ENCODE data around the gene TSPOAP1. TPM values are rescaled to one million over a fixed set of nuclear protein-coding genes. Genes with fewer than 3 reads are reported as not detected.
A peak's percentile ranks its signal among the peaks of the same experiment; 100 is the strongest.

TSPOAP1 gene
- polyA plus RNA-seq, 1 of the 3 experiments (the other 2 are of a cell fraction), result 0.79 TPM

- peak; percentile 15 for DNase-seq
- no peak overlapping the region for H3K9ac ChIP-seq
- CTCF ChIA-PET, result interaction anchor here (1.1 to 1.6 kb wide), 3 partner anchors 17 to 20 kb away, joined by 4 to 7 read pairs (median 6); no protein-coding TSS in a partner anchor
- no peaks in the 10 kb centered on the region for H4K20me1 ChIP-seq (ENCODE audit: insufficient read depth)
- no peaks in the 10 kb centered on the region for H3K79me2 ChIP-seq (ENCODE audit: insufficient read depth)
- H3K4me1 ChIP-seq (ENCODE audit: control insufficient read depth in 1 of 2, insufficient read depth in 2 of 2, low read depth in 1 of 2, low read length in 1 of 2), result no peaks in the 10 kb centered on the region
- no peak overlapping the region for H3K4me3 ChIP-seq (ENCODE audit: low read depth in 2 of 2, low read length in 1 of 2)
- H3K36me3 ChIP-seq (replicated peaks in 1 of 2; ENCODE audit: control insufficient read depth in 1 of 2, insufficient read depth in 2 of 2, low read length in 1 of 2), result no peaks in the 10 kb centered on the region
- no peaks in the 10 kb centered on the region for H3K9me2 ChIP-seq
- POLR2A ChIA-PET, result no interaction called here
- no peaks in the 10 kb centered on the region for H3K9me3 ChIP-seq
- H3K4me2 ChIP-seq, result no peak overlapping the region
- H3F3A ChIP-seq (replicated peaks; ENCODE audit: insufficient read depth), result no peaks in the 10 kb centered on the region
- H2AFZ ChIP-seq (ENCODE audit: low read depth), result no peak overlapping the region
- peaks cover 42% of the 10 kb centered on the region for H3K27me3 ChIP-seq (ENCODE audit: insufficient read depth)
- no peak overlapping the region for H3K27ac ChIP-seq (ENCODE audit: low read depth in 2 of 2, low read length in 1 of 2)
- TF ChIP-seq YY1 (IDR thresholded peaks at IDR 0.05; ENCODE audit: low read depth) (no peak), CTCF (IDR thresholded peaks at IDR 0.05) (no peak), CHD2 (IDR thresholded peaks at IDR 0.05; ENCODE audit: low read length, partially characterized antibody) (no peak), SMC3 (IDR thresholded peaks at IDR 0.05; ENCODE audit: low read depth, low read length) (no peak), RFX5 (IDR thresholded peaks at IDR 0.05; ENCODE audit: low read length) (no peak), GABPA (IDR thresholded peaks at IDR 0.05; ENCODE audit: low read depth) (no peak), REST (IDR thresholded peaks at IDR 0.05; ENCODE audit: low read depth, low read length) (no peak), SIN3A (IDR thresholded peaks at IDR 0.05; ENCODE audit: borderline replicate concordance, low read depth, low read length) (no peak), GATA2 (CRISPR knock-in tag; IDR thresholded peaks at IDR 0.05) (no peak)
- TF ChIP-seq, protein P1, sequence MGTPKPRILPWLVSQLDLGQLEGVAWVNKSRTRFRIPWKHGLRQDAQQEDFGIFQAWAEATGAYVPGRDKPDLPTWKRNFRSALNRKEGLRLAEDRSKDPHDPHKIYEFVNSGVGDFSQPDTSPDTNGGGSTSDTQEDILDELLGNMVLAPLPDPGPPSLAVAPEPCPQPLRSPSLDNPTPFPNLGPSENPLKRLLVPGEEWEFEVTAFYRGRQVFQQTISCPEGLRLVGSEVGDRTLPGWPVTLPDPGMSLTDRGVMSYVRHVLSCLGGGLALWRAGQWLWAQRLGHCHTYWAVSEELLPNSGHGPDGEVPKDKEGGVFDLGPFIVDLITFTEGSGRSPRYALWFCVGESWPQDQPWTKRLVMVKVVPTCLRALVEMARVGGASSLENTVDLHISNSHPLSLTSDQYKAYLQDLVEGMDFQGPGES (IDR thresholded peaks at IDR 0.05; ENCODE audit: low read depth, low read length), result no peak
- TF ChIP-seq, protein P2, sequence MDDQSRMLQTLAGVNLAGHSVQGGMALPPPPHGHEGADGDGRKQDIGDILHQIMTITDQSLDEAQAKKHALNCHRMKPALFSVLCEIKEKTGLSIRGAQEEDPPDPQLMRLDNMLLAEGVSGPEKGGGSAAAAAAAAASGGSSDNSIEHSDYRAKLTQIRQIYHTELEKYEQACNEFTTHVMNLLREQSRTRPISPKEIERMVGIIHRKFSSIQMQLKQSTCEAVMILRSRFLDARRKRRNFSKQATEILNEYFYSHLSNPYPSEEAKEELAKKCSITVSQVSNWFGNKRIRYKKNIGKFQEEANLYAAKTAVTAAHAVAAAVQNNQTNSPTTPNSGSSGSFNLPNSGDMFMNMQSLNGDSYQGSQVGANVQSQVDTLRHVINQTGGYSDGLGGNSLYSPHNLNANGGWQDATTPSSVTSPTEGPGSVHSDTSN (IDR thresholded peaks at IDR 0.05), result no peak
- WGBS (ENCODE audit: low lambda C conversion rate), result 23% methylated on average over 6 of the region's 6 CpGs
These were observed 59.6 kb downstream of the TSPOAP1 start for GRCh38 chr17:58268774-58269556.

All from SK-N-SH (cell line).